Neural progenitor cell (in vitro differentiated cells): ENCODE data around the gene DNAJA2. TPM values are rescaled to one million over a fixed set of nuclear protein-coding genes. Genes with fewer than 3 reads are reported as not detected.

Experiments
- DNase-seq: peaks from one replicate; pipeline ENCODE4 v3.0.0-alpha.2; 2016; ENCODE audit warnings: low spot score
- H2AFZ ChIP-seq: fragments of 200-600 bp; sonication (generic); replicated peaks from 2 replicates; pipeline ENCODE4 v1.6.1; 2016; ENCODE audit warnings: antibody characterized with exemption
- H3F3A ChIP-seq: fragments of 200-600 bp; sonication (generic); 2 replicates; pipeline ENCODE4 v1.6.1; 2016; ENCODE audit warnings: antibody characterized with exemption, low read depth
- H3K27ac ChIP-seq: fragments of 200-600 bp; sonication (generic); 2 replicates; pipeline ENCODE4 v1.5.1; 2016; ENCODE audit warnings: mild to moderate bottlenecking
- H3K27me3 ChIP-seq: fragments of 200-600 bp; sonication (generic); 2 replicates; pipeline ENCODE4 v1.6.1; 2016; ENCODE audit warnings: mild to moderate bottlenecking, moderate library complexity
- H3K36me3 ChIP-seq: fragments of 200-600 bp; sonication (generic); 2 replicates; pipeline ENCODE4 v1.5.1; 2016
- H3K4me1 ChIP-seq: fragments of 200-600 bp; sonication (generic); 2 replicates; pipeline ENCODE4 v1.6.1; 2016; ENCODE audit warnings: mixed run types
- H3K4me2 ChIP-seq: fragments of 200-600 bp; sonication (generic); 2 replicates; pipeline ENCODE4 v1.6.1; 2016
- H3K4me3 ChIP-seq: fragments of 200-600 bp; sonication (generic); 2 replicates; pipeline ENCODE4 v1.5.1; 2016
- H3K79me2 ChIP-seq: fragments of 200-600 bp; sonication (generic); 2 replicates; pipeline ENCODE4 v1.6.1; 2016; ENCODE audit warnings: low read depth
- H3K9ac ChIP-seq: fragments of 200-600 bp; sonication (generic); 2 replicates; pipeline ENCODE4 v1.6.1; 2016
- H3K9me3 ChIP-seq: fragments of 200-600 bp; sonication (generic); 2 replicates; pipeline ENCODE4 v1.5.1; 2016; ENCODE audit warnings: low read depth
- H4K20me1 ChIP-seq: fragments of 200-600 bp; sonication (generic); 2 replicates; pipeline ENCODE4 v1.6.1; 2016; ENCODE audit warnings: low read depth
- H3K27ac Mint-ChIP-seq: 3 replicates; pipeline ENCODE4 v1.8.0; 2021; ENCODE audit warnings: mixed read lengths
- H3K27me3 Mint-ChIP-seq: 2 replicates; pipeline ENCODE4 v1.8.0; 2022; ENCODE audit warnings: low read depth, mild to moderate bottlenecking, inconsistent platforms, moderate library complexity, mixed read lengths; ENCODE audit not compliant: insufficient read depth
- H3K36me3 Mint-ChIP-seq: 3 replicates; pipeline ENCODE4 v1.8.0; 2021; ENCODE audit warnings: mixed read lengths
- H3K4me1 Mint-ChIP-seq: 3 replicates; pipeline ENCODE4 v1.8.0; 2021; ENCODE audit warnings: mixed read lengths
- H3K4me3 Mint-ChIP-seq: 3 replicates; pipeline ENCODE4 v1.8.0; 2021; ENCODE audit warnings: mild to moderate bottlenecking, moderate library complexity, mixed read lengths
- H3K9me3 Mint-ChIP-seq: 3 replicates; pipeline ENCODE4 v1.8.0; 2020; ENCODE audit warnings: mixed read lengths
- CTCF ChIP-seq: fragments of 200-600 bp; sonication (generic); IDR thresholded peaks from 2 replicates; pipeline ENCODE4 v1.5.1; 2017; ENCODE audit warnings: antibody characterized with exemption, mild to moderate bottlenecking
- EZH2 ChIP-seq: fragments of 200-600 bp; sonication (generic); IDR thresholded peaks from 2 replicates; pipeline ENCODE4 v1.6.1; 2017; ENCODE audit warnings: antibody characterized with exemption, mild to moderate bottlenecking, moderate library complexity
- EZH2phosphoT487 ChIP-seq: fragments of 200-600 bp; sonication (generic); IDR thresholded peaks from 2 replicates; pipeline ENCODE4 v1.6.1; 2017; ENCODE audit warnings: antibody characterized with exemption
- total RNA-seq: library from RNA; depleted of rRNA; stranded (reverse); fragments of >200 nt; gene quantifications from 2 replicates; pipeline ENCODE4 v1.2.3, GENCODE V29; 2015; ENCODE audit warnings: low replicate concordance

DNAJA2 gene
- total RNA-seq, 1 donor from 2014 or later, result 113 TPM

- Histone ChIP-seq H3F3A (peaks cover 8% of the 10 kb centered on the region), H3K36me3 (no peaks in the 10 kb centered on the region), H3K79me2 (no peaks in the 10 kb centered on the region), H3K27ac (no peak overlapping the region), H3K9me3 (no peaks in the 10 kb centered on the region), H3K4me3 (no peak overlapping the region), H3K4me2 (no peak overlapping the region), H4K20me1 (peaks cover 3% of the 10 kb centered on the region), H3K27me3 (no peaks in the 10 kb centered on the region), H2AFZ (no peak overlapping the region), H3K9ac (no peak overlapping the region), H3K4me1 (no peaks in the 10 kb centered on the region)
- Mint-ChIP-seq H3K4me3 (no peak overlapping the region), H3K36me3 (peaks cover 37% of the 10 kb centered on the region), H3K27me3 (no peaks in the 10 kb centered on the region), H3K4me1 (no peaks in the 10 kb centered on the region), H3K9me3 (no peaks in the 10 kb centered on the region), H3K27ac (no peak overlapping the region)
- TF ChIP-seq EZH2phosphoT487 (no peak), CTCF (no peak), EZH2 (no peak)
- no peak for DNase-seq
Measured at GRCh38 chr16:46927273-46927672, 46.2 kb downstream of the DNAJA2 start.

- peaks cover 37% of the 10 kb centered on the region for H3K36me3 Mint-ChIP-seq
- peaks cover 8% of the 10 kb centered on the region for H3F3A ChIP-seq
- no peaks in the 10 kb centered on the region for H3K9me3 Mint-ChIP-seq
Measured at GRCh38 chr16:46926470-46927225, 46.8 kb downstream of the DNAJA2 start.

GRCh38 chr16:46924402-46924801, 49.1 kb downstream of the DNAJA2 start:
- DNase-seq, result no peak
- Histone ChIP-seq H3K4me3 (no peak overlapping the region), H3K36me3 (no peaks in the 10 kb centered on the region), H4K20me1 (peaks cover 10% of the 10 kb centered on the region), H3K9me3 (no peaks in the 10 kb centered on the region), H3K27me3 (no peaks in the 10 kb centered on the region), H2AFZ (no peak overlapping the region), H3K4me1 (peaks cover 3% of the 10 kb centered on the region), H3K27ac (no peak overlapping the region), H3F3A (peaks cover 9% of the 10 kb centered on the region), H3K9ac (no peak overlapping the region), H3K4me2 (no peak overlapping the region), H3K79me2 (no peaks in the 10 kb centered on the region)
- H3K4me1 Mint-ChIP-seq, result peaks cover under 1% of the 10 kb centered on the region
- H3K27ac Mint-ChIP-seq, result no peak overlapping the region
- H3K9me3 Mint-ChIP-seq, result no peaks in the 10 kb centered on the region
- TF ChIP-seq EZH2 (no peak), CTCF (no peak), EZH2phosphoT487 (no peak)
- H3K27me3 Mint-ChIP-seq, result peaks cover 5% of the 10 kb centered on the region
- peaks cover 42% of the 10 kb centered on the region for H3K36me3 Mint-ChIP-seq
- H3K4me3 Mint-ChIP-seq, result no peak overlapping the region

More at GRCh38 chr16:46926470-46927225, 46.8 kb downstream of the DNAJA2 start:
- Mint-ChIP-seq H3K27ac (no peak overlapping the region), H3K4me3 (no peak overlapping the region), H3K27me3 (no peaks in the 10 kb centered on the region), H3K4me1 (no peaks in the 10 kb centered on the region)
- no peaks in the 10 kb centered on the region for H3K79me2 ChIP-seq
- no peak overlapping the region for H3K4me3 ChIP-seq
- no peaks in the 10 kb centered on the region for H3K4me1 ChIP-seq
- no peak overlapping the region for H3K9ac ChIP-seq
- no peaks in the 10 kb centered on the region for H3K9me3 ChIP-seq
- no peak overlapping the region for H3K4me2 ChIP-seq
- no peak overlapping the region for H2AFZ ChIP-seq
- DNase-seq, result no peak
- no peaks in the 10 kb centered on the region for H3K36me3 ChIP-seq
- no peaks in the 10 kb centered on the region for H3K27me3 ChIP-seq
- H4K20me1 ChIP-seq, result peaks cover 3% of the 10 kb centered on the region
- no peak overlapping the region for H3K27ac ChIP-seq
- TF ChIP-seq EZH2phosphoT487, result no peak
- TF ChIP-seq CTCF, result no peak
- TF ChIP-seq EZH2, result no peak
